Esophagus squamous epithelium (tissue), 5 donors: ENCODE measurements around the gene SREBF1. TPM values are rescaled to one million over a fixed set of nuclear protein-coding genes. Genes with fewer than 3 reads are reported as not detected.

Experiments
- DNase-seq: peaks from one replicate; lab custom pipeline; 2025; lab: John Stamatoyannopoulos, UW
- H3K27ac ChIP-seq, 4 donors: fragments of 200-600 bp; sonication (generic); one replicate each; pipeline ENCODE4 v1.5.1; 2016 to 2019; ENCODE audit warnings: mild to moderate bottlenecking in 1 of 4
- H3K27me3 ChIP-seq, 4 donors: fragments of 200-600 bp; sonication (generic); 1 replicate in 3 of 4; 2 replicates in 1 of 4; pipeline versions ENCODE4 v1.5.1 to v1.6.0; 2017 to 2021; ENCODE audit warnings: antibody characterized with exemption in 1 of 4
- H3K36me3 ChIP-seq, 3 donors: fragments of 200-600 bp; sonication (generic); one replicate each; pipeline ENCODE4 v1.5.1; 2016 to 2019
- H3K4me1 ChIP-seq, 3 donors: fragments of 200-600 bp; sonication (generic); one replicate each; pipeline ENCODE4 v1.5.1; 2017 to 2019
- H3K4me3 ChIP-seq, 4 donors: fragments of 200-600 bp; sonication (generic); 1 replicate in 3 of 4; 2 replicates in 1 of 4; pipeline ENCODE4 v1.5.1; 2016 to 2019; ENCODE audit warnings: mild to moderate bottlenecking in 2 of 4, moderate library complexity in 1 of 4
- H3K9me3 ChIP-seq, 3 donors: fragments of 200-600 bp; sonication (generic); one replicate each; pipeline ENCODE4 v1.5.1; 2016 to 2019
- POLR2A ChIP-seq, 4 donors: fragments of 450-650 bp; IDR thresholded peaks; one replicate each; pipeline ENCODE4 v1.6.1; 2017; ENCODE audit warnings: antibody characterized with exemption in 4 of 4, mild to moderate bottlenecking in 4 of 4, moderate library complexity in 3 of 4
- WGBS, 2 donors: methylation state at CpG; one replicate each; pipeline ENCODE4 v1.1.5; 2018; 5-methylcytosine and 5-hydroxymethylcytosine counted together
- intact Hi-C: fragments of 100-400 bp; cut with DNase I; formaldehyde crosslinking; loops from one replicate; pipeline ENCODE4 v1.15.0; 2022
- total RNA-seq, 4 donors: library from RNA; depleted of rRNA; stranded (reverse); fragments of >200 nt; gene quantifications; one replicate each; pipeline ENCODE4 v1.1.0, GENCODE V29; 2016
- TF ChIP-seq, protein P1 (sequence below), 6 experiments: fragments of 450-650 bp in 4 of 6; fragments of 200-600 bp in 2 of 6; sonication (generic) in 2 of 6; IDR thresholded peaks; one replicate each; pipeline ENCODE4 v1.5.1; 2016 to 2019; ENCODE audit warnings: antibody characterized with exemption in 6 of 6, mild to moderate bottlenecking in 4 of 6, moderate library complexity in 4 of 6
- donor health status: DM: yes; HTN: yes; CAD: no.

SREBF1 gene
- total RNA-seq, 4 donors from 2014 or later: 55.0 to 137 (median 108) TPM

- Histone ChIP-seq H3K9me3 (no peaks in the 10 kb centered on the region), H3K27ac (peak overlapping the region; percentile 79 to 96 (median 92)), H3K4me1 (peaks cover 85 to 98% (median 87%) of the 10 kb centered on the region in 3 donors), H3K4me3 (peak overlapping the region; percentile 43 to 72 (median 51)), H3K27me3 (no peaks in the 10 kb centered on the region), H3K36me3 (peaks cover 14 to 35% (median 20%) of the 10 kb centered on the region in 3 donors)
- WGBS, 2 donors: 11% methylated on average over 1 of the region's 1 CpG; no CpG with 5 or more reads in 1 of the 2 donors
- intact Hi-C loops: no loop called here
- TF ChIP-seq, protein P1, sequence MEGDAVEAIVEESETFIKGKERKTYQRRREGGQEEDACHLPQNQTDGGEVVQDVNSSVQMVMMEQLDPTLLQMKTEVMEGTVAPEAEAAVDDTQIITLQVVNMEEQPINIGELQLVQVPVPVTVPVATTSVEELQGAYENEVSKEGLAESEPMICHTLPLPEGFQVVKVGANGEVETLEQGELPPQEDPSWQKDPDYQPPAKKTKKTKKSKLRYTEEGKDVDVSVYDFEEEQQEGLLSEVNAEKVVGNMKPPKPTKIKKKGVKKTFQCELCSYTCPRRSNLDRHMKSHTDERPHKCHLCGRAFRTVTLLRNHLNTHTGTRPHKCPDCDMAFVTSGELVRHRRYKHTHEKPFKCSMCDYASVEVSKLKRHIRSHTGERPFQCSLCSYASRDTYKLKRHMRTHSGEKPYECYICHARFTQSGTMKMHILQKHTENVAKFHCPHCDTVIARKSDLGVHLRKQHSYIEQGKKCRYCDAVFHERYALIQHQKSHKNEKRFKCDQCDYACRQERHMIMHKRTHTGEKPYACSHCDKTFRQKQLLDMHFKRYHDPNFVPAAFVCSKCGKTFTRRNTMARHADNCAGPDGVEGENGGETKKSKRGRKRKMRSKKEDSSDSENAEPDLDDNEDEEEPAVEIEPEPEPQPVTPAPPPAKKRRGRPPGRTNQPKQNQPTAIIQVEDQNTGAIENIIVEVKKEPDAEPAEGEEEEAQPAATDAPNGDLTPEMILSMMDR (IDR thresholded peaks at IDR 0.05): no peak
- TF ChIP-seq POLR2A (IDR thresholded peaks at IDR 0.05): no peak
- DNase-seq: no peak
These were observed 14.6 kb downstream of the SREBF1 start for GRCh38 chr17:17822189-17822588.

GRCh38 chr17:17820463-17821158 is 16.2 kb downstream of the SREBF1 start:
- no peaks in the 10 kb centered on the region for H3K9me3 ChIP-seq
- no peaks in the 10 kb centered on the region for H3K27me3 ChIP-seq
- no peak for DNase-seq
- 70 to 82% methylated on average over 1 of the region's 7 CpGs for WGBS, 2 donors
- intact Hi-C loops: no loop called here
- peak overlapping the region in 3 of 4 donors; percentile 50 to 96 (median 92) for H3K27ac ChIP-seq
- TF ChIP-seq, protein P1 (IDR thresholded peaks at IDR 0.05): no peak
- TF ChIP-seq POLR2A (IDR thresholded peaks at IDR 0.05): no peak
- peaks cover 21 to 50% (median 27%) of the 10 kb centered on the region in 3 donors for H3K36me3 ChIP-seq
- H3K4me3 ChIP-seq: no peak overlapping the region
- H3K4me1 ChIP-seq: peaks cover 69 to 96% (median 78%) of the 10 kb centered on the region in 3 donors

GRCh38 chr17:17820046-17820445 is 16.7 kb downstream of the SREBF1 start:
- Histone ChIP-seq H3K4me1 (peaks cover 68 to 96% (median 76%) of the 10 kb centered on the region in 3 donors), H3K27me3 (no peaks in the 10 kb centered on the region), H3K36me3 (peaks cover 21 to 56% (median 32%) of the 10 kb centered on the region in 3 donors), H3K27ac (peak overlapping the region; percentile 14 to 96 (median 71)), H3K9me3 (no peaks in the 10 kb centered on the region), H3K4me3 (no peak overlapping the region)
- no peak for DNase-seq
- intact Hi-C loops: no loop called here
- WGBS, 2 donors: 74 to 93% methylated on average over 4 to 6 of the region's 10 CpGs
- TF ChIP-seq POLR2A (IDR thresholded peaks at IDR 0.05): no peak
- TF ChIP-seq, protein P1 (IDR thresholded peaks at IDR 0.05): no peak

DNA sequence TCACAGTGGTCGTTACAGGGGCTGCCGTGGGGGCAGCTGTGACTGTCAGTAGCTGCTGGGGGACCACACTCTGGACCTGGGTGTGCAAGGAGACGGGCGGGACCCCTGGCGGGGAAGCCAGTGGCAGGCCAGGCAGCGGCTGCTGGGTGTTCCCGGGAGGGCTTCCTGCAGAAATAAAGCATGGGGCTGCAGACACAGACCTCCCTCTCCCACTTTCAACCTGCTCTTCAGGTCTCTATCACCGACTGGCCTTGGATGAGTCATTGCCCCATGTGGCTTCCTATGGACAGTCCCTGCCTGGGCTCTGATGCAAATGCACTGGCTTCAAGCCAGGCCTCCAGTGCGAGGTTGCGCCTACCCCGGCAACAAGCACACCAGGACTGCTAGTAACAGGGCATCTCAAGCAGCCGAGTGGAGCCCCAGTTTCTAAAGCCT is 17.2 kb downstream of the SREBF1 start:
- peak overlapping the region; percentile 14 to 96 (median 71) for H3K27ac ChIP-seq
- no peak for DNase-seq

More for the DNA sequence above, 17.2 kb downstream of the SREBF1 start:
- no peaks in the 10 kb centered on the region for H3K9me3 ChIP-seq
- 60% methylated on average over 1 to 2 of the region's 12 CpGs for WGBS, 2 donors
- TF ChIP-seq, protein P1 (IDR thresholded peaks at IDR 0.05): no peak
- no peak for TF ChIP-seq POLR2A (IDR thresholded peaks at IDR 0.05)
- intact Hi-C loops: loop anchor here (10.0 kb wide), 1 partner anchor 215 kb away; the partner anchor contains the start of genes ATPAF2 and GID4
- peaks cover 68 to 96% (median 76%) of the 10 kb centered on the region in 3 donors for H3K4me1 ChIP-seq
- no peak overlapping the region for H3K4me3 ChIP-seq
- peaks cover 21 to 61% (median 37%) of the 10 kb centered on the region in 3 donors for H3K36me3 ChIP-seq
- H3K27me3 ChIP-seq: no peaks in the 10 kb centered on the region
